T-cell (primary cell): ENCODE results near the gene RPL36A. TPM values are rescaled to one million over a fixed set of nuclear protein-coding genes. Genes with fewer than 3 reads are reported as not detected.
A peak's percentile ranks its signal among the peaks of the same experiment; 100 is the strongest.

Source experiments
- ATAC-seq, 4 experiments: fragments of 200-7000 bp in 3 of 4; fragments of 150-1000 bp in 1 of 4; cut with Tn5 transposase; replicated peaks in 1 of 4; 1 replicate in 3 of 4; 2 replicates in 1 of 4; pipeline ENCODE4 v1.10.0; 2021; ENCODE audit warnings: moderate library complexity in 3 of 4, mild to moderate bottlenecking in 2 of 4, moderate number of reproducible peaks in 1 of 4
- CTCF ChIA-PET, 2 donors: fragments of 300-600 bp; sonication (Branson Sonifier 250); formaldehyde crosslinking; loops; one replicate each; lab custom pipeline; 2022; ENCODE audit warnings: antibody characterized with exemption in 2 of 2; lab: Charles Lee
- POLR2A ChIA-PET, 2 donors: fragments of 300-600 bp; sonication (Branson Sonifier 250); formaldehyde crosslinking; loops; one replicate each; lab custom pipeline; 2022; ENCODE audit warnings: antibody characterized with exemption in 2 of 2; lab: Charles Lee
- DNase-seq, 35 experiments: peaks; one replicate each; pipeline versions ENCODE4 v3.0.0 to v3.0.0-alpha.2; 2013 to 2023
- H3K27ac ChIP-seq: one replicate; pipeline ENCODE4 v1.5.1; 2013; ENCODE audit warnings: low read length
- H3K27me3 ChIP-seq, 2 experiments: replicated peaks in 1 of 2; 1 replicate in 1 of 2; 2 replicates in 1 of 2; pipeline versions ENCODE4 v1.6.1 to v1.7.0; 2013; ENCODE audit warnings: low read length in 1 of 2, mixed read lengths in 1 of 2; ENCODE audit not compliant: control insufficient read depth in 2 of 2, insufficient read depth in 2 of 2; ENCODE audit errors: extremely low read depth in 1 of 2
- H3K36me3 ChIP-seq, 2 donors: 1 replicate in 1 of 2; 2 replicates in 1 of 2; pipeline versions ENCODE4 v1.6.1 to v1.7.0; 2013; ENCODE audit warnings: low read length in 1 of 2; ENCODE audit not compliant: control insufficient read depth in 2 of 2, insufficient read depth in 1 of 2; ENCODE audit errors: extremely low read depth in 1 of 2
- H3K4me1 ChIP-seq, 2 experiments: 1 replicate in 1 of 2; 2 replicates in 1 of 2; pipeline versions ENCODE4 v1.6.1 to v1.7.0; 2013; ENCODE audit warnings: low read length in 2 of 2, mixed read lengths in 1 of 2; ENCODE audit not compliant: insufficient read depth in 2 of 2, control insufficient read depth in 1 of 2; ENCODE audit errors: extremely low read depth in 1 of 2
- H3K4me3 ChIP-seq, 2 donors: 1 replicate in 1 of 2; 2 replicates in 1 of 2; pipeline versions ENCODE4 v1.5.1 to v1.7.0; 2013; ENCODE audit warnings: mild to moderate bottlenecking in 2 of 2, low read length in 1 of 2, moderate library complexity in 1 of 2; ENCODE audit not compliant: control insufficient read depth in 1 of 2; ENCODE audit errors: extremely low read depth in 1 of 2
- H3K9me3 ChIP-seq: 2 replicates; pipeline ENCODE4 v1.7.0; 2013
- H3K27ac Mint-ChIP-seq, 2 donors: one replicate each; pipeline ENCODE4 v1.8.0; 2020 to 2021; ENCODE audit warnings: mild to moderate bottlenecking in 2 of 2, mixed read lengths in 2 of 2
- H3K27me3 Mint-ChIP-seq, 2 donors: one replicate each; pipeline ENCODE4 v1.8.0; 2021 to 2022; ENCODE audit warnings: mixed read lengths in 2 of 2
- H3K36me3 Mint-ChIP-seq: one replicate; pipeline ENCODE4 v1.8.0; 2021; ENCODE audit warnings: mixed read lengths
- H3K4me1 Mint-ChIP-seq, 3 donors: one replicate each; pipeline ENCODE4 v1.8.0; 2020 to 2022; ENCODE audit warnings: mixed read lengths in 3 of 3, mild to moderate bottlenecking in 1 of 3
- H3K4me3 Mint-ChIP-seq, 3 donors: one replicate each; pipeline ENCODE4 v1.8.0; 2020 to 2022; ENCODE audit warnings: mild to moderate bottlenecking in 3 of 3, mixed read lengths in 3 of 3, moderate library complexity in 3 of 3
- H3K9me3 Mint-ChIP-seq, 3 donors: one replicate each; pipeline ENCODE4 v1.8.0; 2020 to 2022; ENCODE audit warnings: mixed read lengths in 3 of 3
- WGBS: methylation state at CpG from one replicate; pipeline ENCODE4 v1.1.5; 2013; ENCODE audit warnings: missing lambda C conversion rate; ENCODE audit not compliant: insufficient coverage; 5-methylcytosine and 5-hydroxymethylcytosine counted together
- total RNA-seq, 35 experiments: library from RNA in 6 of 35; stranded (reverse) in 6 of 35; fragments of 120-200 nt in 1 of 35; gene quantifications; one replicate each; pipeline versions ENCODE4 v1.2.1 to v1.2.4 and lab custom pipeline; 2013 to 2026

Gene RPL36A
- total RNA-seq, 5 donors from 2014 or later (not counting 1 experiment from before 2014, with no cell fraction given): 183 to 509 (median 431) TPM

DNA sequence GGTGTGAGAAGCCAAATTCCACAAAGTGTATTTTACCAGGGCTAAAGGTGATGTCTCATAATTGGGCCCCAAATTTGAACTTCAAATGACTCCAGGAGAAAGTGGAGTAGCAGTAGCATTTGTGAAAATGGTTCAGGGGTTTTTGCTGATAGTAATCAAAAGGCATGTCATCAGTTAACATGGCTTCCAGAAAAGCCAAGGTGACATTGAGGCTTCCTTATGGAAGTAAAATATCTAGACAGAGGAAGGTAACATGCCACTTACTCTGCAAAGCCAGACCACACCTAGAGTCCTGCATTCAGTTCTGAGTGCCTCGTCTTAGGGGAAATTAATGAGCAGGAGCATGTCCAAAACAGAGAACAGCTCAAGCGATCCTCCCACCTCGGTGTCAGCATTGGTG, 2.2 kb upstream of the RPL36A start:
- no peaks in the 10 kb centered on the region for H3K9me3 Mint-ChIP-seq
- ChIA-PET POLR2A (interaction anchor here in 1 of 2 donors (0.6 kb wide), 1 partner anchor 92 kb away, joined by 3 read pairs; no protein-coding TSS in a partner anchor), CTCF (no interaction called here)
- H3K4me1 Mint-ChIP-seq: peaks cover 15 to 33% (median 30%) of the 10 kb centered on the region in 3 donors
- H3K36me3 ChIP-seq: peaks cover 0 to 2% of the 10 kb centered on the region in 2 donors
- no peak overlapping the region for H3K4me3 ChIP-seq
- H3K9me3 ChIP-seq: no peaks in the 10 kb centered on the region
- H3K4me1 ChIP-seq: peaks cover 5 to 11% of the 10 kb centered on the region in 2 experiments
- no peaks in the 10 kb centered on the region for H3K27me3 ChIP-seq
- H3K27ac Mint-ChIP-seq: no peak overlapping the region
- no CpG with 5 or more reads among the region's 3 CpGs for WGBS
- H3K4me3 Mint-ChIP-seq: no peak overlapping the region
- no peak for DNase-seq
- no peak overlapping the region for H3K27ac ChIP-seq
- peaks cover 11% of the 10 kb centered on the region for H3K36me3 Mint-ChIP-seq
- peaks cover 0 to 4% of the 10 kb centered on the region in 2 donors for H3K27me3 Mint-ChIP-seq
- ATAC-seq: no peak

DNA sequence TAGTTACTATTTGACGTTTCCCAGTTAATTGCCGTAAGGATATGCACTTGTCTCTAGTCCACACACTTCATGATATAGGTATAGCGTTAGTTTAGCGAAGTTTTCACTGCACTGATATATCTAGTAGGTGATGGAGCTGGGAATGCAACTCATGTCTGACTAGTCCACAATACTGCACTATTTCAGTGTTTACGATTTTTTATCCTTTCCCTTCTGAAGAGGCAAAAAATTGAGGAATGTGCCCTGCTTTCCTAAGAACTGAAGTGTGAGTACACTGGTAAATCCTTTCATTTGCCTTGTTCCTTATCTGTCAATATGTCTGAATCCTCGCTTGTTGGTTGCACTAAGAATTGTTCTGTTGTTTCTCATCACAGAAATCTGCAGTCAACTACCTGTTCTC, 1.0 kb downstream of the RPL36A start:
- H3K27ac Mint-ChIP-seq: peak overlapping the region; percentile 93 to 94
- peaks cover 18% of the 10 kb centered on the region for H3K36me3 Mint-ChIP-seq
- H3K9me3 Mint-ChIP-seq: no peaks in the 10 kb centered on the region
- H3K4me3 ChIP-seq: peak overlapping the region; percentile 17 to 65
- H3K27me3 Mint-ChIP-seq: no peaks in the 10 kb centered on the region
- no peak for ATAC-seq
- H3K4me3 Mint-ChIP-seq: peak overlapping the region; percentile 88 to 93 (median 92)
- H3K36me3 ChIP-seq: peaks cover 0 to 6% of the 10 kb centered on the region in 2 donors
- POLR2A ChIA-PET: interaction anchor here in 1 of 2 donors (0.8 kb wide), 1 partner anchor 14 kb away, joined by 3 read pairs; no protein-coding TSS in a partner anchor
- CTCF ChIA-PET: interaction anchor here (0.5 to 0.8 kb wide), 2 partner anchors 11 to 26 kb away, joined by 3 to 4 read pairs; no protein-coding TSS in a partner anchor
- no peaks in the 10 kb centered on the region for H3K9me3 ChIP-seq
- H3K4me1 ChIP-seq: peaks cover 5 to 11% of the 10 kb centered on the region in 2 experiments
- no peaks in the 10 kb centered on the region for H3K27me3 ChIP-seq
- H3K27ac ChIP-seq: peak overlapping the region; percentile 81
- no CpG with 5 or more reads among the region's 6 CpGs for WGBS
- no peak for DNase-seq
- peaks cover 19 to 32% (median 30%) of the 10 kb centered on the region in 3 donors for H3K4me1 Mint-ChIP-seq

DNA sequence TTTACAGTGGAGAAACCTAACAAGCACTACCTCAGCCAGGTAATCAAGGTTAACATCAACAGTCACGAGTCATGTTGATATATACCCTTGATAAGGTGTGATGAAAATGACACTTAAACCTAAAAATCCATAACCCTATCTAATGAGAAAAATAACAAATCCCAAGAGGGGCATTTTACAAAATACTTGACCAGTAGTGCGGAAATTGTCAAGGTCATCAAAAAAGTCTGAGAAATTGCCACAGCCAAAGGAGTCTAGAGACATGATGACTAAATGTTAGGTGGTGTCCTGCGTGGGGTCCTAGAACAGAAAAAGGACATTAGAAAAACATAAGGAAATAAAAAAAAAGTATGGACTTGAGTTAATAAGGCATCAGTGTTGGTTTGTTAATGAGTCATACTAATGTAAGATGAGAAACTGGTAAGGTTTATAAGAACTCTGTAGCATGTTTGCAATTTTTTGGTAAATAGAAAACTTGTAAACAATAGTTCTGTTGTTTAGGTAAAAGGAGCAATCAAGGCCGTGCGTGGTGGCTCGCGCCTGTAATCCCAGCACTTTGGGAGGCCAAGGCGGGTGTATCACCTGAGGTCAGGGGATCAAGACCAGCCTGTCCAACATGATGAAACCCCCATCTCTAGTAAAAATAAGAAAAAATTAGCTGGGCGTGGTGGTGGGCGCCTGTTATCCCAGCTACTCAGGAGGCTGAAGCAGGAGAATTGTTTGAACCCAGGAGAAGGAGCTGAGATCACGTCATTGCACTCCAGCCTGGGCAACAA, 2.9 kb downstream of the RPL36A start:
- H3K4me3 Mint-ChIP-seq: no peak overlapping the region
- H3K27me3 Mint-ChIP-seq: no peaks in the 10 kb centered on the region

DNA sequence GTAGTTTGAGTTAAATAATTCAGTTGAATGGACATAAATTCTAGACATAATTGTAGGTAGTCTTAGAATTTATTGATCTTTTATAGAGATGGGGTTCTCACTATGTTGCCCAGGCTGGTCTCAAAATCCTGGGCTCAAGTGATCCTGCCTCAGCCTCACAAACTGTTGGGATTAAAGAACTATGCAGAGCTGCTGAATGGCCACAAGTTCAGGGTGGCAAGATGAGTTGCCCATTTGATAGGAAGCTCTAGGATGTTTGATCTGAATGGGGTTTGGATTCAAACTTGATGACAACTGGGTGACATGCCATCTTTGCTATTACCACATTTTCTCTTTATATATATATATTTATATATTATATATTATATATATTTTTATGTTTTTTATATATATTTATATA, 3.6 kb downstream of the RPL36A start:
- H3K4me1 Mint-ChIP-seq: peaks cover 19 to 32% (median 30%) of the 10 kb centered on the region in 3 donors
- ChIA-PET POLR2A (no interaction called here), CTCF (interaction anchor here in 1 of 2 donors (0.7 to 0.9 kb wide), 2 partner anchors 24 to 27 kb away, joined by 3 to 8 read pairs; no protein-coding TSS in a partner anchor)
- H3K9me3 Mint-ChIP-seq: no peaks in the 10 kb centered on the region
- peaks cover 18% of the 10 kb centered on the region for H3K36me3 Mint-ChIP-seq
- DNase-seq (no peak), ATAC-seq (no peak)
- H3K27ac Mint-ChIP-seq: peak overlapping the region in 1 of 2 donors; percentile 23
- H3K4me3 ChIP-seq: no peak overlapping the region
- H3K4me1 ChIP-seq: peaks cover 5 to 11% of the 10 kb centered on the region in 2 experiments
- H3K4me3 Mint-ChIP-seq: no peak overlapping the region
- no peaks in the 10 kb centered on the region for H3K27me3 ChIP-seq
- H3K27ac ChIP-seq: no peak overlapping the region
- H3K27me3 Mint-ChIP-seq: no peaks in the 10 kb centered on the region
- H3K36me3 ChIP-seq: peaks cover 0 to 6% of the 10 kb centered on the region in 2 donors
- no peaks in the 10 kb centered on the region for H3K9me3 ChIP-seq

More for the DNA sequence above, 2.9 kb downstream of the RPL36A start:
- Histone ChIP-seq H3K4me1 (peaks cover 5 to 11% of the 10 kb centered on the region in 2 experiments), H3K36me3 (peaks cover 0 to 6% of the 10 kb centered on the region in 2 donors), H3K27me3 (no peaks in the 10 kb centered on the region), H3K27ac (no peak overlapping the region), H3K9me3 (no peaks in the 10 kb centered on the region), H3K4me3 (no peak overlapping the region)
- no CpG with 5 or more reads among the region's 11 CpGs for WGBS
- POLR2A ChIA-PET: no interaction called here
- CTCF ChIA-PET: interaction anchor here (0.6 to 0.9 kb wide), 3 partner anchors 25 to 82 kb away, joined by 3 to 8 read pairs (median 4); no protein-coding TSS in a partner anchor
- DNase-seq (no peak), ATAC-seq (no peak)
- Mint-ChIP-seq H3K4me1 (peaks cover 19 to 32% (median 30%) of the 10 kb centered on the region in 3 donors), H3K9me3 (no peaks in the 10 kb centered on the region), H3K36me3 (peaks cover 18% of the 10 kb centered on the region), H3K27ac (peak overlapping the region in 1 of 2 donors; percentile 19)

GRCh38 chrX:101395789-101396188, 5.0 kb downstream of the RPL36A start:
- Histone ChIP-seq H3K4me3 (no peak overlapping the region), H3K4me1 (peaks cover 5 to 7% of the 10 kb centered on the region in 2 experiments), H3K27me3 (no peaks in the 10 kb centered on the region), H3K9me3 (no peaks in the 10 kb centered on the region), H3K27ac (no peak overlapping the region), H3K36me3 (peaks cover 0 to 6% of the 10 kb centered on the region in 2 donors)
- DNase-seq (no peak), ATAC-seq (no peak)
- peaks cover 18 to 27% (median 23%) of the 10 kb centered on the region in 3 donors for H3K4me1 Mint-ChIP-seq
- WGBS: no CpG with 5 or more reads among the region's 1 CpG
- H3K27me3 Mint-ChIP-seq: peaks cover 0 to 5% of the 10 kb centered on the region in 2 donors
- H3K36me3 Mint-ChIP-seq: peaks cover 23% of the 10 kb centered on the region
- ChIA-PET POLR2A (interaction anchor here in 1 of 2 donors (0.9 kb wide), 1 partner anchor 9 kb away, joined by 3 read pairs; no protein-coding TSS in a partner anchor), CTCF (no interaction called here)
- H3K4me3 Mint-ChIP-seq: no peak overlapping the region
- no peak overlapping the region for H3K27ac Mint-ChIP-seq
- H3K9me3 Mint-ChIP-seq: no peaks in the 10 kb centered on the region

- Mint-ChIP-seq H3K27ac (no peak overlapping the region), H3K9me3 (no peaks in the 10 kb centered on the region), H3K36me3 (peaks cover 17% of the 10 kb centered on the region), H3K27me3 (peaks cover 0 to 5% of the 10 kb centered on the region in 2 donors), H3K4me3 (no peak overlapping the region), H3K4me1 (peaks cover 3 to 8% (median 7%) of the 10 kb centered on the region in 3 donors)
- CTCF ChIA-PET: interaction anchor here in 1 of 2 donors (0.6 to 0.7 kb wide), 2 partner anchors 19 to 567 kb away, joined by 3 to 4 read pairs; no protein-coding TSS in a partner anchor
- Histone ChIP-seq H3K27ac (no peak overlapping the region), H3K36me3 (peaks cover 0 to 4% of the 10 kb centered on the region in 2 donors), H3K4me1 (no peaks in the 10 kb centered on the region), H3K27me3 (no peaks in the 10 kb centered on the region), H3K4me3 (no peak overlapping the region), H3K9me3 (no peaks in the 10 kb centered on the region)
- ATAC-seq (no peak), DNase-seq (no peak)
- no CpG with 5 or more reads among the region's 4 CpGs for WGBS
- POLR2A ChIA-PET: no interaction called here
Measured at GRCh38 chrX:101397779-101398178, 7.0 kb downstream of the RPL36A start.
